AG09319 (cell line): ENCODE results near the gene ABCG8.

Experiments used
- DNase-seq: peaks from one replicate; pipeline ENCODE4 v3.0.0-alpha.2; 2010; ENCODE audit warnings: low read depth; ENCODE audit errors: extremely low read depth
- CTCF ChIP-seq: IDR thresholded peaks from 2 replicates; pipeline ENCODE4 v1.5.1; 2011; ENCODE audit warnings: low read depth, mild to moderate bottlenecking, inconsistent platforms, low read length, moderate library complexity

Gene ABCG8

GRCh38 chr2:43812947-43813346 is 25.8 kb upstream of the ABCG8 start:
- no peak for TF ChIP-seq CTCF
- DNase-seq, result no peak

GRCh38 chr2:43814711-43815110 is 24.1 kb upstream of the ABCG8 start:
- no peak for TF ChIP-seq CTCF
- no peak for DNase-seq

GRCh38 chr2:43818761-43819160 is 20.0 kb upstream of the ABCG8 start:
- DNase-seq, result no peak
- no peak for TF ChIP-seq CTCF

- TF ChIP-seq CTCF, result no peak
- DNase-seq, result no peak
These were observed 19.1 kb upstream of the ABCG8 start for GRCh38 chr2:43819491-43820163.

- DNase-seq, result no peak
- TF ChIP-seq CTCF, result no peak
These were observed 15.9 kb upstream of the ABCG8 start for GRCh38 chr2:43822839-43823238.

GRCh38 chr2:43823751-43824150 is 15.0 kb upstream of the ABCG8 start:
- TF ChIP-seq CTCF, result no peak
- no peak for DNase-seq

GRCh38 chr2:43824512-43824911 is 14.3 kb upstream of the ABCG8 start:
- DNase-seq, result no peak
- no peak for TF ChIP-seq CTCF
